Activated CD4-positive, alpha-beta T cell treated with anti-CD3 and anti-CD28 coated beads for 36 hours (primary cell): ENCODE measurements around the gene SLC30A4. TPM values are rescaled to one million over a fixed set of nuclear protein-coding genes. Genes with fewer than 3 reads are reported as not detected.

Source experiments
- ATAC-seq: fragments of 200-7000 bp; cut with Tn5 transposase; one replicate; pipeline ENCODE4 v1.10.0; 2021; ENCODE audit warnings: mild to moderate bottlenecking, moderate library complexity
- CTCF ChIA-PET: fragments of 350-600 bp; sonication (Branson Sonifier 250); formaldehyde crosslinking; loops from one replicate; lab custom pipeline; 2021; ENCODE audit warnings: antibody characterized with exemption; lab: Charles Lee
- POLR2A ChIA-PET: fragments of 350-600 bp; sonication (Branson Sonifier 250); formaldehyde crosslinking; loops from one replicate; lab custom pipeline; 2021; ENCODE audit warnings: antibody characterized with exemption, inconsistent platforms; lab: Charles Lee
- DNase-seq: peaks from one replicate; pipeline ENCODE4 v3.0.0-alpha.2; 2020
- H3K27ac Mint-ChIP-seq: one replicate; pipeline ENCODE4 v1.8.0; 2021; ENCODE audit warnings: mixed read lengths
- H3K27me3 Mint-ChIP-seq: one replicate; pipeline ENCODE4 v1.8.0; 2021; ENCODE audit warnings: mixed read lengths
- H3K36me3 Mint-ChIP-seq: one replicate; pipeline ENCODE4 v1.8.0; 2021; ENCODE audit warnings: low read depth, mixed read lengths
- H3K4me1 Mint-ChIP-seq: one replicate; pipeline ENCODE4 v1.8.0; 2021; ENCODE audit warnings: mixed read lengths
- H3K4me3 Mint-ChIP-seq: one replicate; pipeline ENCODE4 v1.8.0; 2021; ENCODE audit warnings: mild to moderate bottlenecking, moderate library complexity, mixed read lengths
- H3K9me3 Mint-ChIP-seq: one replicate; pipeline ENCODE4 v1.8.0; 2021; ENCODE audit warnings: low read depth, mixed read lengths
- intact Hi-C, 2 experiments: fragments of 100-400 bp; cut with DNase I in 1 of 2; cut with micrococcal nuclease in 1 of 2; formaldehyde crosslinking; loops; one replicate each; pipeline versions ENCODE4 v1.14.2 to v1.15.1; 2022 to 2024; cut with DNase I, micrococcal nuclease
- total RNA-seq, 2 experiments: library from RNA; stranded (reverse); gene quantifications; one replicate each; pipeline ENCODE4 v1.2.3, GENCODE V29; 2021

Gene SLC30A4, protein sequence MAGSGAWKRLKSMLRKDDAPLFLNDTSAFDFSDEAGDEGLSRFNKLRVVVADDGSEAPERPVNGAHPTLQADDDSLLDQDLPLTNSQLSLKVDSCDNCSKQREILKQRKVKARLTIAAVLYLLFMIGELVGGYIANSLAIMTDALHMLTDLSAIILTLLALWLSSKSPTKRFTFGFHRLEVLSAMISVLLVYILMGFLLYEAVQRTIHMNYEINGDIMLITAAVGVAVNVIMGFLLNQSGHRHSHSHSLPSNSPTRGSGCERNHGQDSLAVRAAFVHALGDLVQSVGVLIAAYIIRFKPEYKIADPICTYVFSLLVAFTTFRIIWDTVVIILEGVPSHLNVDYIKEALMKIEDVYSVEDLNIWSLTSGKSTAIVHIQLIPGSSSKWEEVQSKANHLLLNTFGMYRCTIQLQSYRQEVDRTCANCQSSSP
- 1 to 10 TPM; 1.6 to 1.9 TPM for total RNA-seq

GRCh38 chr15:45522328-45523165, at the start of gene SLC30A4:
TSS of gene SLC30A4 (minus strand) at chr15:45522755. CDS start at chr15:45522354, 401 bp downstream.
- Mint-ChIP-seq H3K27ac (peak within 1 kb of the TSS; percentile 67), H3K4me3 (peak within 1 kb of the TSS; percentile 89), H3K9me3 (no peaks in the 10 kb centered on the region), H3K36me3 (no peaks in the 10 kb centered on the region), H3K27me3 (peaks cover 2% of the 10 kb centered on the region), H3K4me1 (peaks cover 17% of the 10 kb centered on the region)
- ChIA-PET POLR2A (no interaction called here), CTCF (interaction anchor here (0.8 to 1.3 kb wide), 2 partner anchors 10 to 38 kb away, joined by 3 to 4 read pairs; no protein-coding TSS in a partner anchor)
- peak; percentile 90 for ATAC-seq
- peak; percentile 65 for DNase-seq
- intact Hi-C loops = loop anchor here (1.0 to 2.0 kb wide), 4 partner anchors 64 to 324 kb away; partner anchors contain the start of gene BLOC1S6 (in 2 of the 2)

GRCh38 chr15:45555934-45556608, 33.5 kb upstream of the SLC30A4 start:
- intact Hi-C loops = no loop called here
- Mint-ChIP-seq H3K27me3 (peaks cover 24% of the 10 kb centered on the region), H3K4me1 (no peaks in the 10 kb centered on the region), H3K9me3 (no peaks in the 10 kb centered on the region), H3K4me3 (no peak overlapping the region), H3K27ac (no peak overlapping the region), H3K36me3 (no peaks in the 10 kb centered on the region)
- DNase-seq = no peak
- no peak for ATAC-seq
- ChIA-PET POLR2A (no interaction called here), CTCF (interaction anchor here (0.8 to 1.4 kb wide), 3 partner anchors 18 to 77 kb away, joined by 3 to 4 read pairs (median 4); no protein-coding TSS in a partner anchor)

GRCh38 chr15:45551676-45552075, 29.1 kb upstream of the SLC30A4 start:
- peaks cover 15% of the 10 kb centered on the region for H3K27me3 Mint-ChIP-seq
- intact Hi-C loops = no loop called here
- CTCF ChIA-PET = interaction anchor here (0.7 kb wide), 1 partner anchor 14 kb away, joined by 3 read pairs; no protein-coding TSS in a partner anchor
- no peak overlapping the region for H3K27ac Mint-ChIP-seq
- no peak for DNase-seq
- H3K36me3 Mint-ChIP-seq = no peaks in the 10 kb centered on the region
- H3K4me1 Mint-ChIP-seq = no peaks in the 10 kb centered on the region
- no peak for ATAC-seq
- no peaks in the 10 kb centered on the region for H3K9me3 Mint-ChIP-seq
- no peak overlapping the region for H3K4me3 Mint-ChIP-seq
- POLR2A ChIA-PET = no interaction called here

DNA sequence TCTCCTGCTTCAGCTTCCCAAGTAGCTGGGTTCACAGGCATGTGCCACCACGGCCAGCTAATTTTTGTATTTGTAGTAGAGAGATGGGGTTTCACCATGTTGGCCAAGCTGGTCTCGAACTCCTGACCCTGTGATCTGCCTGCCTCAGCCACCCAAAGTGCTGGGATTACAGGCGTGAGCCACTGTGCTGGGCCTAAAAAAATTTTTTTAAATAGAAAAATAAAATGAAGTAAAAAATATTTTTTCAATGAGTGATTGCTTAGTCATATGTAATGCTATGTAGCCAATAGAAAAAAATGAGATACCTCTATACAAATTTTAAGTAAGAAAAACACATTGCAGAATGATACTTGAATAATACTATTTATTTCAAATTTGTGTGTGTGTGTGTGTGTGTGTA, 27.9 kb upstream of the SLC30A4 start:
- CTCF ChIA-PET = no interaction called here
- Mint-ChIP-seq H3K9me3 (no peaks in the 10 kb centered on the region), H3K4me1 (no peaks in the 10 kb centered on the region), H3K36me3 (no peaks in the 10 kb centered on the region), H3K4me3 (no peak overlapping the region), H3K27ac (no peak overlapping the region), H3K27me3 (peaks cover 9% of the 10 kb centered on the region)
- intact Hi-C loops = no loop called here
- POLR2A ChIA-PET = interaction anchor here (0.6 kb wide), 1 partner anchor 66 kb away, joined by 3 read pairs; no protein-coding TSS in a partner anchor
- no peak for ATAC-seq
- DNase-seq = no peak

DNA sequence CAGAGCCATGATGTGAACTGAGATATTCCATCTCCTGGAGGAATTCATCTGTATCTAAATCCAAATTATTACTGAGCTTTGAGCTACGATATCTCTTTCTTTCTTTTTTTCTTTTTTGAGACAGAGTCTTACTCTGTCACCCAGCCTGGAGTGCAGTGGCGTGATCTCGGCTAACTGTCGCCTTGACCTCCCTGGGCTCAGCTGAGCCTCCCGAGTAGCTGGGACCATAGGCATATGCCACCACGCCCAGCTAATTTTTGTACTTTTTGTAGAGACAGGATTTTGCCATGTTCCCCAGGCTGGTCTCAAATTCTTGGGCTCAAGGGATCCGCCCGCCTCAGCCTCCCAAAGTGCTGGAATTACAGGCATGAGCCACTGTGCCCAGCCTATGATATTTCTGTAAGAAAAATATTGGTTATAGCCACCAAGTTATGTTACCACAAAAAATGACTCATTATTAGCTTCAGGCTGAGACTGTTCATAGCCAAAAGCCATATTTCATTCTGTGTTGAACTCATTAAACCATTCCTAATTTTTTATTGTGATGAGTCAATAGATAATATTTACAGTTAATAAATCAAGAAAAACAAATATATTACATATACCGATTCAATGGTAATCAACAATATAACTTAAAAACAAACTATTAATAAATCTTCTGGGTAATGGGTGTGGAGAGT, 27.1 kb upstream of the SLC30A4 start:
- DNase-seq (no peak), ATAC-seq (no peak)
- Mint-ChIP-seq H3K36me3 (no peaks in the 10 kb centered on the region), H3K27ac (no peak overlapping the region), H3K4me3 (no peak overlapping the region), H3K27me3 (peaks cover 7% of the 10 kb centered on the region), H3K4me1 (no peaks in the 10 kb centered on the region), H3K9me3 (no peaks in the 10 kb centered on the region)
- POLR2A ChIA-PET = interaction anchor here (0.6 kb wide), 1 partner anchor 65 kb away, joined by 3 read pairs; no protein-coding TSS in a partner anchor
- CTCF ChIA-PET = interaction anchor here (0.8 kb wide), 1 partner anchor 64 kb away, joined by 3 read pairs; no protein-coding TSS in a partner anchor
- intact Hi-C loops = no loop called here

DNA sequence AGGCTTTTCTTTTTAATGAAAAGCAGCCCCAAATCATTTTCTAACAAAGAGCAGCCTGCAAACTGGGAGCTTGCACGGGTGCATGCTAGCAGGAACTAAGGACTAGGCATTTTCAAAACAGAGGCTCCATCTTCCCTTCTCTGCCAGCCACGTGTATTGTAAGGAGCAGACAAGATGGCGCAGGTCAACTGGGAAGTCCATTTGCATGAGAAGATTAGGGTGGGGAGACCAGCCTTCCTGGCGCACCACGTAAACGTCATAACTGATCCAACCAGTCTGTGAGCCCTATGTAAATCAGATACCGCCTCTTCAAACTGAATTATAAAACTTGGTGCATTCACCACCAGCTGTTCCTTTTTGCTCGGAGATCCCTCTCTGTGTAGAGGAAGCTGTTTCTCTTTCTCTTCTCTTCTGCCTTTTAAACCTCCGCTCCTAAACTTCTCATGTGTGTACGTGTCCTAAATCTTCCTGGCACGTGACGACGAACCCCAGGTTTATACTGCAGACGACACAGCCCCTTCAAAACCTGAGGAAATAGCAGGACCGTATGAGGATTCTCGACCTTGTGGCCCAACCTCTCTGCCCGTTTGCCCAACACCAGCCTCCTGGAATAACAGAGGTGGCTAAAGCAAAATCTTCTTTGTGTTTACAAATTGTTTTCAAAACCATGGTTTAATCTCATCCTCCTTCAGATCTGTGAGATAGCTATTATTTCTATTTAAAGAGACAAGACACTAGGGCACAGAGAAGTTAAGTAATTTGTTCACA, 26.4 kb upstream of the SLC30A4 start:
- CTCF ChIA-PET = interaction anchor here (0.8 kb wide), 1 partner anchor 65 kb away, joined by 3 read pairs; no protein-coding TSS in a partner anchor
- H3K9me3 Mint-ChIP-seq = no peaks in the 10 kb centered on the region
- POLR2A ChIA-PET = no interaction called here

DNA sequence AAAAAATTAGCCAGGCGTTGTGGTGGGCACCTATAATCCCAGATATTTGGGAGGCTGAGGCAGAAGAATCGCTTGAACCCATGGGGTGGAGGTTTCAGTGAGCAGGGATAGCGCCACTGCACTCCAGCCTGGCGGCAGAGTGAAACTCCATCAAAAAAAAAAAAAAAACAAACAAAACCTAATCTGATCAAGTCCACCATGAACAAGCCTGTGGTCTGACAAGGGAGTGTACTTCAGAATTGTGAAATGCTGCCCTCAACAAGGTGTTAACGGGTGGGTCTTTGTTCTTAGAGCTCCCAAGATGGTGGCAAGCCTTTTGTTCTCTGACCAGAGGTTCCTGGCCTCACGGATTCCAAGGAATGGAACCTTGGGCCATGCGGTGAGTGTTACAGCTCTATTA, 24.2 kb upstream of the SLC30A4 start:
- intact Hi-C loops = no loop called here
- no peak for DNase-seq
- POLR2A ChIA-PET = no interaction called here

More for the DNA sequence above, 26.4 kb upstream of the SLC30A4 start:
- no peaks in the 10 kb centered on the region for H3K4me1 Mint-ChIP-seq
- no peak overlapping the region for H3K4me3 Mint-ChIP-seq
- ATAC-seq (no peak), DNase-seq (no peak)
- H3K27ac Mint-ChIP-seq = no peak overlapping the region
- peaks cover 3% of the 10 kb centered on the region for H3K27me3 Mint-ChIP-seq
- H3K36me3 Mint-ChIP-seq = no peaks in the 10 kb centered on the region
- intact Hi-C loops = no loop called here

DNA sequence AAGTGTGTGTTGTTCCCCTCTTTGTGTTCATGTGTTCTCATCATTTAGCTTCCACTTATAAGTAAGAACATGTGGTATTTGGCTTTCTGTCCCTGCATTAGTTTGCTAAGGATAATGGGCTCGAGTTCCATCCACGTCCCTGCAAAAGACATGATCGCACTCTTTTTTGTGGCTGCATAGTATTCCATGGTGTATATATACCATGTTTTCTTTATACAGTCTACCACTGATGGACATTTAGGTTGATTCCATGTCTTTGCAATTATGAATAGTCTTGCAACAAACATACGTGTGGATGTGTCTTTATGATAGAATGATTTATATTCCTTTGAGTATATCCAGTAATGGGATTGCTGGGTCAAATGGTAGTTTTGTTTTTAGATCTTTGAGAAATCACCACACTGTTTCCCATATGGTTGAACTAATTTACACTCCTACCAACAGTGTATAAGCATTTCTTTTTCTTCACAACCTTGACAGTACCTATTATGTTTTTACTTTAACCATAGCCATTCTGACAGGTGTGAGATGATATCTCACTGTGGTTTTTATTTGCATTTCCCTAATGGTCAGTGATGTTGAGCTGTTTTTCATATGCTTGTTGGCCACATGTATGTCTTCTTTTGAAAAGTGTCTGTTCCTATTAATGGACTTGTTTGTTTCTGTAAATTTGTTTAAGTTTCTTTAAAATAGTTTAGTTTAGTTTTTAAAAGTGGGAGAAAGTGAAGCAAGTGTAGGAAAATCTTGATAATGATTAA, 21.9 kb upstream of the SLC30A4 start:
- no peaks in the 10 kb centered on the region for H3K36me3 Mint-ChIP-seq
- no peak for DNase-seq
- ChIA-PET CTCF (no interaction called here), POLR2A (no interaction called here)
- no peak overlapping the region for H3K27ac Mint-ChIP-seq
- no peaks in the 10 kb centered on the region for H3K4me1 Mint-ChIP-seq
- H3K27me3 Mint-ChIP-seq = peaks cover 1% of the 10 kb centered on the region
- intact Hi-C loops = no loop called here
- no peaks in the 10 kb centered on the region for H3K9me3 Mint-ChIP-seq
- no peak overlapping the region for H3K4me3 Mint-ChIP-seq
- ATAC-seq = no peak

More for the DNA sequence above, 24.2 kb upstream of the SLC30A4 start:
- no peak overlapping the region for H3K4me3 Mint-ChIP-seq
- no peak for ATAC-seq
- no peaks in the 10 kb centered on the region for H3K9me3 Mint-ChIP-seq
- CTCF ChIA-PET = no interaction called here
- H3K27ac Mint-ChIP-seq = no peak overlapping the region
- peaks cover 3% of the 10 kb centered on the region for H3K27me3 Mint-ChIP-seq
- H3K4me1 Mint-ChIP-seq = no peaks in the 10 kb centered on the region
- H3K36me3 Mint-ChIP-seq = no peaks in the 10 kb centered on the region

GRCh38 chr15:45543051-45543450, 20.5 kb upstream of the SLC30A4 start:
- intact Hi-C loops = no loop called here
- H3K4me1 Mint-ChIP-seq = no peaks in the 10 kb centered on the region
- POLR2A ChIA-PET = no interaction called here
- no peak overlapping the region for H3K4me3 Mint-ChIP-seq
- ATAC-seq (no peak), DNase-seq (no peak)
- no peaks in the 10 kb centered on the region for H3K9me3 Mint-ChIP-seq
- no peak overlapping the region for H3K27ac Mint-ChIP-seq
- CTCF ChIA-PET = no interaction called here
- no peaks in the 10 kb centered on the region for H3K36me3 Mint-ChIP-seq
- peaks cover 1% of the 10 kb centered on the region for H3K27me3 Mint-ChIP-seq
